GM12878 (cell line): Measurements from ENCODE around the gene TMEM232. TPM values are rescaled to one million over a fixed set of nuclear protein-coding genes. Genes with fewer than 3 reads are reported as not detected.

Experiments used
- ATAC-seq: fragments of 200-7000 bp; cut with Tn5 transposase; 3 replicates; pipeline ENCODE4 v1.9.1; 2020; ENCODE audit warnings: mild to moderate bottlenecking, moderate library complexity
- BruUV-seq: library from RNA; stranded (reverse); fragments of 400-500 nt; replicated peaks from 2 replicates; lab custom pipeline; 2021; lab: Mats Ljungman, UMichigan
- CTCF ChIA-PET: fragments of 300-600 bp; sonication (Branson Sonifier 250); formaldehyde crosslinking; extraction: SDS; loops from one replicate; lab custom pipeline; 2021; ENCODE audit warnings: inconsistent platforms; lab: Yijun Ruan, JAX
- POLR2A ChIA-PET: fragments of 350-600 bp; formaldehyde crosslinking; extraction: SDS; loops from one replicate; lab custom pipeline; 2021; ENCODE audit warnings: inconsistent platforms; lab: Charles Lee
- RAD21 ChIA-PET: fragments of 300-600 bp; sonication (Branson Sonifier 250); formaldehyde crosslinking; loops from one replicate; lab custom pipeline; 2023; ENCODE audit warnings: antibody characterized with exemption; ENCODE audit not compliant: unreplicated experiment; lab: Charles Lee
- SMC1A ChIA-PET: fragments of 300-600 bp; sonication (Branson Sonifier 250); formaldehyde crosslinking; loops from one replicate; lab custom pipeline; 2023; ENCODE audit not compliant: unreplicated experiment, uncharacterized antibody; lab: Charles Lee
- DNase-seq: peaks from one replicate; pipeline ENCODE4 v3.0.0-alpha.2; 2011; ENCODE audit warnings: low read depth, low spot score
- FAIRE-seq: peaks from 3 replicates; lab custom pipeline; 2011; peaks lifted over from hg19 to GRCh38; lab: Jason Lieb, UNC
- H2AFZ ChIP-seq: 2 replicates; pipeline ENCODE4 v1.6.0; 2011; ENCODE audit warnings: low read depth, low read length, control low read depth; ENCODE audit not compliant: control insufficient read depth
- H3K27ac ChIP-seq: 2 replicates; pipeline ENCODE4 v1.5.1; 2011; ENCODE audit warnings: control low read depth; ENCODE audit not compliant: control insufficient read depth, insufficient read depth
- H3K27me3 ChIP-seq, 2 experiments: replicated peaks in 1 of 2; 2 replicates each; pipeline versions ENCODE4 v1.6.0 to v1.6.1; 2011; ENCODE audit warnings: low read length in 1 of 2; ENCODE audit not compliant: control insufficient read depth in 2 of 2, insufficient read depth in 2 of 2
- H3K36me3 ChIP-seq, 2 experiments: 2 replicates each; pipeline ENCODE4 v1.5.1; 2011; ENCODE audit warnings: low read length in 1 of 2; ENCODE audit not compliant: control insufficient read depth in 2 of 2, insufficient read depth in 2 of 2
- H3K4me1 ChIP-seq: 2 replicates; pipeline ENCODE4 v1.6.1; 2011; ENCODE audit warnings: mild to moderate bottlenecking, low read length, moderate library complexity, mixed read lengths; ENCODE audit not compliant: control insufficient read depth, insufficient read depth
- H3K4me2 ChIP-seq: 2 replicates; pipeline ENCODE4 v1.6.0; 2011; ENCODE audit warnings: control low read depth; ENCODE audit not compliant: control insufficient read depth, insufficient read depth
- H3K4me3 ChIP-seq: fragments of 200-600 bp; sonication (generic); 2 replicates; pipeline ENCODE4 v1.5.1; 2016
- H3K79me2 ChIP-seq: 2 replicates; pipeline ENCODE4 v1.6.0; 2011; ENCODE audit warnings: low read length; ENCODE audit not compliant: control insufficient read depth, insufficient read depth
- H3K9ac ChIP-seq: 2 replicates; pipeline ENCODE4 v1.8.0; 2011; ENCODE audit warnings: low read length, control low read depth, mixed read lengths; ENCODE audit not compliant: control insufficient read depth, insufficient read depth
- H3K9me3 ChIP-seq: replicated peaks from 3 replicates; pipeline ENCODE4 v1.5.1; 2011; ENCODE audit warnings: mild to moderate bottlenecking, low read length; ENCODE audit not compliant: control insufficient read depth, insufficient read depth
- H4K20me1 ChIP-seq: 2 replicates; pipeline ENCODE4 v1.6.0; 2011; ENCODE audit not compliant: control insufficient read depth, insufficient read depth
- EZH2 ChIP-seq: IDR thresholded peaks from 2 replicates; pipeline ENCODE4 v1.6.1; 2012; ENCODE audit warnings: low read depth, mild to moderate bottlenecking, control low read depth, inconsistent platforms, low read length, borderline replicate concordance; ENCODE audit not compliant: control insufficient read depth
- GATAD2B ChIP-seq: fragments of 450-650 bp; conservative IDR thresholded peaks from 2 replicates; pipeline ENCODE4 v1.6.1; 2017; ENCODE audit warnings: low read depth, mild to moderate bottlenecking, moderate library complexity
- NBN ChIP-seq: fragments of 450-650 bp; IDR thresholded peaks from 2 replicates; pipeline ENCODE4 v1.6.1; 2016
- NRF1 ChIP-seq: conservative IDR thresholded peaks from 2 replicates; pipeline ENCODE4 v1.6.1; 2011; ENCODE audit warnings: mild to moderate bottlenecking, low read depth, low read length, improper control_type of control experiment
- PAX8 ChIP-seq: fragments of 450-650 bp; IDR thresholded peaks from 2 replicates; pipeline ENCODE4 v1.6.1; 2017; ENCODE audit warnings: mild to moderate bottlenecking, moderate library complexity
- SMC3 ChIP-seq: IDR thresholded peaks from 2 replicates; pipeline ENCODE4 v1.6.1; 2011; ENCODE audit warnings: low read length, improper control_type of control experiment, borderline replicate concordance
- WGBS: methylation state at CpG from one replicate; pipeline ENCODE4 v1.1.6; 2016; ENCODE audit warnings: low lambda C conversion rate; ENCODE audit not compliant: insufficient replicate concordance, insufficient coverage; ENCODE audit errors: missing lambda C conversion rate; 5-methylcytosine and 5-hydroxymethylcytosine counted together
- in situ Hi-C: fragments of 300-500 bp; cut with MboI; formaldehyde crosslinking; loops from 9 replicates; pipeline ENCODE4 v1.14.3; 2018; ENCODE audit warnings: mixed read lengths
- intact Hi-C: fragments of 100-400 bp; cut with micrococcal nuclease; formaldehyde crosslinking; loops from one replicate; pipeline ENCODE4 v1.14.2; 2022; ENCODE audit not compliant: unreplicated experiment
- polyA plus RNA-seq, 11 experiments: library from polyadenylated mRNA; depleted of rRNA in 4 of 11; unstranded in 6 of 11; stranded (reverse) in 5 of 11; fragments of >200 nt; fragmentation: Nextera tagmentation in 4 of 11; fragmentation: Illumina TruSeq in 1 of 11; extraction: Ambion mirVana in 4 of 11; extraction: Trizol in 1 of 11; gene quantifications; 1 replicate in 1 of 11; 2 replicates in 10 of 11; pipeline versions ENCODE4 v1.2.1 to v1.2.3, GENCODE V29; 2011 to 2016; ENCODE audit warnings: inconsistent platforms in 2 of 11, missing spikeins in 2 of 11, low read depth in 1 of 11
- total RNA-seq, 4 experiments: library from RNA; depleted of rRNA in 3 of 4; stranded (reverse); fragments of >200 nt in 3 of 4; fragmentation: Illumina TruSeq in 1 of 4; extraction: Trizol in 1 of 4; gene quantifications; 2 replicates each; pipeline versions ENCODE4 v1.2.1 to v1.2.3, GENCODE V29; 2013 to 2021
- TF ChIP-seq, protein P1 (sequence below): IDR thresholded peaks from 2 replicates; pipeline ENCODE4 v1.6.1; 2012; ENCODE audit warnings: mild to moderate bottlenecking, low read depth, low read length
- TF ChIP-seq, protein P2 (sequence below), 3 experiments: IDR thresholded peaks in 2 of 3; conservative IDR thresholded peaks in 1 of 3; 2 replicates each; pipeline ENCODE4 v1.5.1; 2011; ENCODE audit warnings: low read depth in 3 of 3, low read length in 3 of 3, mild to moderate bottlenecking in 3 of 3, control low read depth in 2 of 3, moderate library complexity in 2 of 3, inconsistent platforms in 1 of 3, mixed read lengths in 1 of 3; ENCODE audit not compliant: control insufficient read depth in 2 of 3, insufficient read depth in 1 of 3; ENCODE audit errors: extremely low read depth in 1 of 3

Gene TMEM232
- total and polyA plus RNA-seq, 10 of the 15 experiments (the other 5 are each of a cell fraction or from before 2014, with no cell fraction given) = 0.29 to 1.3 (median 0.91) TPM

DNA sequence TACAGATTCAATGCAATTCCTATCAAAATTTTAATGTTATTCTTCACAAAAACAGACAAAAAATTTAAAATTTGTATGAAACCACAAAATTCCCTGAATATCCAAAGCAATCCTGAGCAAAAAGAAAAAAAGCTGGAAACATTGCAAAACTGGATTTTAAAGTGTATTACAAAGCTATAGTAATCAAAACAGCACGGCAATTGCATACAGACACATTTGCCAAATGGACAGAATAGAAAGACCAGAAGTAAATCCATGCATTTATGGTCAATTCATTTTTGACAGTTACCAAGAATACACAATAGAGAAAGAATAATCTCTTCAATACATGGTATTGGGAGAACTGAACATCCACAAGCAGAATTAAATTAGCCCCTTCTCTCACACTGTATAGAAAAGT, 110.5 kb downstream of the TMEM232 start:
- RAD21 ChIA-PET = no interaction called here
- Histone ChIP-seq H3K27me3 (no peaks in the 10 kb centered on the region), H3K36me3 (no peaks in the 10 kb centered on the region)
- intact Hi-C loops = no loop called here
- POLR2A ChIA-PET = no interaction called here
- ATAC-seq = no peak
- TF ChIP-seq EZH2 (no peak), GATAD2B (no peak), PAX8 (no peak), NRF1 (no peak), SMC3 (no peak), NBN (no peak)
- TF ChIP-seq, protein P1, sequence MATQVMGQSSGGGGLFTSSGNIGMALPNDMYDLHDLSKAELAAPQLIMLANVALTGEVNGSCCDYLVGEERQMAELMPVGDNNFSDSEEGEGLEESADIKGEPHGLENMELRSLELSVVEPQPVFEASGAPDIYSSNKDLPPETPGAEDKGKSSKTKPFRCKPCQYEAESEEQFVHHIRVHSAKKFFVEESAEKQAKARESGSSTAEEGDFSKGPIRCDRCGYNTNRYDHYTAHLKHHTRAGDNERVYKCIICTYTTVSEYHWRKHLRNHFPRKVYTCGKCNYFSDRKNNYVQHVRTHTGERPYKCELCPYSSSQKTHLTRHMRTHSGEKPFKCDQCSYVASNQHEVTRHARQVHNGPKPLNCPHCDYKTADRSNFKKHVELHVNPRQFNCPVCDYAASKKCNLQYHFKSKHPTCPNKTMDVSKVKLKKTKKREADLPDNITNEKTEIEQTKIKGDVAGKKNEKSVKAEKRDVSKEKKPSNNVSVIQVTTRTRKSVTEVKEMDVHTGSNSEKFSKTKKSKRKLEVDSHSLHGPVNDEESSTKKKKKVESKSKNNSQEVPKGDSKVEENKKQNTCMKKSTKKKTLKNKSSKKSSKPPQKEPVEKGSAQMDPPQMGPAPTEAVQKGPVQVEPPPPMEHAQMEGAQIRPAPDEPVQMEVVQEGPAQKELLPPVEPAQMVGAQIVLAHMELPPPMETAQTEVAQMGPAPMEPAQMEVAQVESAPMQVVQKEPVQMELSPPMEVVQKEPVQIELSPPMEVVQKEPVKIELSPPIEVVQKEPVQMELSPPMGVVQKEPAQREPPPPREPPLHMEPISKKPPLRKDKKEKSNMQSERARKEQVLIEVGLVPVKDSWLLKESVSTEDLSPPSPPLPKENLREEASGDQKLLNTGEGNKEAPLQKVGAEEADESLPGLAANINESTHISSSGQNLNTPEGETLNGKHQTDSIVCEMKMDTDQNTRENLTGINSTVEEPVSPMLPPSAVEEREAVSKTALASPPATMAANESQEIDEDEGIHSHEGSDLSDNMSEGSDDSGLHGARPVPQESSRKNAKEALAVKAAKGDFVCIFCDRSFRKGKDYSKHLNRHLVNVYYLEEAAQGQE = no peak
- TF ChIP-seq, protein P2, sequence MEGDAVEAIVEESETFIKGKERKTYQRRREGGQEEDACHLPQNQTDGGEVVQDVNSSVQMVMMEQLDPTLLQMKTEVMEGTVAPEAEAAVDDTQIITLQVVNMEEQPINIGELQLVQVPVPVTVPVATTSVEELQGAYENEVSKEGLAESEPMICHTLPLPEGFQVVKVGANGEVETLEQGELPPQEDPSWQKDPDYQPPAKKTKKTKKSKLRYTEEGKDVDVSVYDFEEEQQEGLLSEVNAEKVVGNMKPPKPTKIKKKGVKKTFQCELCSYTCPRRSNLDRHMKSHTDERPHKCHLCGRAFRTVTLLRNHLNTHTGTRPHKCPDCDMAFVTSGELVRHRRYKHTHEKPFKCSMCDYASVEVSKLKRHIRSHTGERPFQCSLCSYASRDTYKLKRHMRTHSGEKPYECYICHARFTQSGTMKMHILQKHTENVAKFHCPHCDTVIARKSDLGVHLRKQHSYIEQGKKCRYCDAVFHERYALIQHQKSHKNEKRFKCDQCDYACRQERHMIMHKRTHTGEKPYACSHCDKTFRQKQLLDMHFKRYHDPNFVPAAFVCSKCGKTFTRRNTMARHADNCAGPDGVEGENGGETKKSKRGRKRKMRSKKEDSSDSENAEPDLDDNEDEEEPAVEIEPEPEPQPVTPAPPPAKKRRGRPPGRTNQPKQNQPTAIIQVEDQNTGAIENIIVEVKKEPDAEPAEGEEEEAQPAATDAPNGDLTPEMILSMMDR (IDR thresholded peaks at IDR 0.05 in 2 of 3, conservative IDR thresholded peaks at IDR 0.05 in 1 of 3; ENCODE audit: control insufficient read depth in 2 of 3, extremely low read depth in 1 of 3, insufficient read depth in 1 of 3, low read depth in 3 of 3, low read length in 3 of 3) = no peak
- TF ChIP-seq, all 136 proteins: peak for 0
- Histone ChIP-seq H3K4me1 (no peaks in the 10 kb centered on the region), H3K27ac (no peak overlapping the region), H3K4me3 (no peak overlapping the region), H3K9me3 (no peaks in the 10 kb centered on the region), H3K79me2 (no peaks in the 10 kb centered on the region), H3K9ac (no peak overlapping the region), H2AFZ (no peak overlapping the region), H3K4me2 (no peak overlapping the region), H4K20me1 (no peaks in the 10 kb centered on the region)
- BruUV-seq = no TSS peak
- in situ Hi-C loops = no loop called here
- no peak for FAIRE-seq
- WGBS = 44% methylated on average over 1 of the region's 1 CpG
- SMC1A ChIA-PET = no interaction called here
- DNase-seq = no peak
- CTCF ChIA-PET = no interaction called here
